SK-N-SH (cell line): ENCODE results near the gene PNMA1. TPM values are rescaled to one million over a fixed set of nuclear protein-coding genes. Genes with fewer than 3 reads are reported as not detected.

Source experiments
- CTCF ChIA-PET: fragments of 300-600, 350-600 bp; formaldehyde crosslinking; extraction: SDS; loops from one replicate; lab custom pipeline; 2021; lab: Yijun Ruan, JAX
- POLR2A ChIA-PET: fragments of 350-600 bp; sonication (Branson Sonifier 250); formaldehyde crosslinking; extraction: SDS; loops from one replicate; lab custom pipeline; 2020; ENCODE audit warnings: antibody characterized with exemption, inconsistent platforms; lab: Yijun Ruan, JAX
- DNase-seq: peaks from one replicate; pipeline ENCODE4 v3.0.0; 2012
- H2AFZ ChIP-seq: fragments of 200-600 bp; sonication (generic); 2 replicates; pipeline ENCODE4 v1.8.1; 2016; ENCODE audit warnings: antibody characterized with exemption, mild to moderate bottlenecking, low read depth
- H3F3A ChIP-seq: fragments of 200-600 bp; sonication (generic); replicated peaks from 2 replicates; pipeline ENCODE3; 2016; ENCODE audit warnings: antibody characterized with exemption, mild to moderate bottlenecking; ENCODE audit not compliant: insufficient read depth
- H3K27ac ChIP-seq, 2 experiments: fragments of 200-500 bp in 1 of 2; fragments of 200-600 bp in 1 of 2; sonication (Bioruptor generic) in 1 of 2; sonication (generic), shearing (Covaris generic) in 1 of 2; 2 replicates each; pipeline versions ENCODE4 v1.5.1 to v1.6.1; 2014 to 2016; ENCODE audit warnings: low read depth in 2 of 2, inconsistent platforms in 1 of 2, low read length in 1 of 2, mild to moderate bottlenecking in 1 of 2, mixed read lengths in 1 of 2
- H3K27me3 ChIP-seq: fragments of 200-600 bp; sonication (generic), shearing (Covaris generic); 2 replicates; pipeline ENCODE4 v1.6.1; 2016; ENCODE audit warnings: mixed run types; ENCODE audit not compliant: insufficient read depth
- H3K36me3 ChIP-seq, 2 experiments: fragments of 200-500 bp in 1 of 2; fragments of 200-600 bp in 1 of 2; sonication (Bioruptor generic) in 1 of 2; sonication (generic) in 1 of 2; replicated peaks in 1 of 2; 2 replicates each; pipeline versions ENCODE3 to v1.5.1; 2014 to 2016; ENCODE audit warnings: low read length in 1 of 2, mild to moderate bottlenecking in 1 of 2; ENCODE audit not compliant: insufficient read depth in 2 of 2, control insufficient read depth in 1 of 2
- H3K4me1 ChIP-seq, 2 experiments: fragments of 200-500 bp in 1 of 2; fragments of 200-600 bp in 1 of 2; sonication (Bioruptor generic) in 1 of 2; sonication (generic), shearing (Covaris generic) in 1 of 2; 2 replicates each; pipeline versions ENCODE4 v1.5.1 to v1.6.1; 2014 to 2016; ENCODE audit warnings: low read depth in 1 of 2, low read length in 1 of 2, mixed run types in 1 of 2; ENCODE audit not compliant: insufficient read depth in 2 of 2, control insufficient read depth in 1 of 2
- H3K4me2 ChIP-seq: fragments of 200-600 bp; sonication (generic), shearing (Covaris generic); 2 replicates; pipeline ENCODE4 v1.6.1; 2017; ENCODE audit warnings: mixed run types
- H3K4me3 ChIP-seq, 2 experiments: fragments of 200-500 bp in 1 of 2; fragments of 200-600 bp in 1 of 2; sonication (Bioruptor generic) in 1 of 2; sonication (generic), shearing (Covaris generic) in 1 of 2; 2 replicates each; pipeline versions ENCODE4 v1.5.1 to v1.8.1; 2014 to 2016; ENCODE audit warnings: low read depth in 2 of 2, inconsistent platforms in 1 of 2, low read length in 1 of 2, mild to moderate bottlenecking in 1 of 2, mixed read lengths in 1 of 2, moderate library complexity in 1 of 2
- H3K79me2 ChIP-seq: fragments of 200-600 bp; sonication (generic); 2 replicates; pipeline ENCODE4 v1.8.1; 2017; ENCODE audit warnings: mild to moderate bottlenecking; ENCODE audit not compliant: insufficient read depth
- H3K9ac ChIP-seq: fragments of 200-600 bp; sonication (generic); 2 replicates; pipeline ENCODE4 v1.6.1; 2017; ENCODE audit warnings: mixed run types
- H3K9me2 ChIP-seq: fragments of 200-600 bp; sonication (generic); 2 replicates; pipeline ENCODE4 v1.6.1; 2017; ENCODE audit warnings: mixed run types
- H3K9me3 ChIP-seq: fragments of 200-600 bp; sonication (generic); 2 replicates; pipeline ENCODE4 v1.6.1; 2017; ENCODE audit warnings: mixed run types, mild to moderate bottlenecking, moderate library complexity
- H4K20me1 ChIP-seq: fragments of 200-600 bp; sonication (generic); 2 replicates; pipeline ENCODE4 v1.6.1; 2017; ENCODE audit warnings: mild to moderate bottlenecking, mixed run types; ENCODE audit not compliant: insufficient read depth
- FOXJ3 ChIP-seq: sonication (generic); formaldehyde crosslinking; IDR thresholded peaks from 2 replicates; pipeline ENCODE4 v1.5.1; 2020; ENCODE audit warnings: mild to moderate bottlenecking, missing genetic modification reagents
- GABPA ChIP-seq: IDR thresholded peaks from 2 replicates; pipeline ENCODE4 v1.4.0; 2012; ENCODE audit warnings: low read depth, mild to moderate bottlenecking
- JUND ChIP-seq: IDR thresholded peaks from 2 replicates; pipeline ENCODE4 v1.4.0; 2012
- RAD21 ChIP-seq: IDR thresholded peaks from 2 replicates; pipeline ENCODE4 v1.6.1; 2012; ENCODE audit warnings: mild to moderate bottlenecking, low read length
- SMC3 ChIP-seq: IDR thresholded peaks from 2 replicates; pipeline ENCODE4 v1.6.1; 2012; ENCODE audit warnings: low read depth, low read length, improper control_type of control experiment
- TAF1 ChIP-seq: IDR thresholded peaks from 2 replicates; pipeline ENCODE4 v1.6.1; 2012; ENCODE audit warnings: low read depth, mild to moderate bottlenecking, low read length, moderate library complexity, borderline replicate concordance
- YY1 ChIP-seq: IDR thresholded peaks from 2 replicates; pipeline ENCODE4 v1.4.0; 2012; ENCODE audit warnings: low read depth, mild to moderate bottlenecking
- WGBS: methylation state at CpG from one replicate; pipeline ENCODE4 v1.1.6; 2017; ENCODE audit warnings: low lambda C conversion rate; 5-methylcytosine and 5-hydroxymethylcytosine counted together
- polyA plus RNA-seq, 3 experiments: library from polyadenylated mRNA; depleted of rRNA; stranded (reverse); fragments of >200 nt; gene quantifications; 2 replicates each; pipeline ENCODE4 v1.2.3, GENCODE V29; 2012
- TF ChIP-seq, protein P1 (sequence below): IDR thresholded peaks from 2 replicates; pipeline ENCODE4 v1.4.0; 2012; ENCODE audit warnings: low read depth, borderline replicate concordance

Gene PNMA1
- polyA plus RNA-seq, 1 of the 3 experiments (the other 2 are of a cell fraction), result 31.5 TPM

GRCh38 chr14:73736842-73737241 is 22.7 kb upstream of the PNMA1 start:
- peaks cover 8 to 11% of the 10 kb centered on the region in 2 experiments for H3K36me3 ChIP-seq
- H3F3A ChIP-seq, result peaks cover 8% of the 10 kb centered on the region
- peaks cover 22% of the 10 kb centered on the region; the same call in 1 of the 2 replicates for H4K20me1 ChIP-seq
- no peak overlapping the region for H3K4me2 ChIP-seq
- peaks cover 3 to 23% of the 10 kb centered on the region in 2 experiments; a peak in 3 of 4 replicates for H3K4me1 ChIP-seq
- no peak overlapping the region for H3K9ac ChIP-seq
- ChIA-PET CTCF (interaction anchor here (1.0 kb wide), 1 partner anchor 8 kb away, joined by 4 read pairs; no protein-coding TSS in a partner anchor), POLR2A (no interaction called here)
- 87% methylated on average over 12 of the region's 13 CpGs for WGBS
- H3K9me3 ChIP-seq, result no peaks in the 10 kb centered on the region
- peaks cover 27% of the 10 kb centered on the region for H3K79me2 ChIP-seq
- no peak overlapping the region for H2AFZ ChIP-seq
- TF ChIP-seq, protein P1, sequence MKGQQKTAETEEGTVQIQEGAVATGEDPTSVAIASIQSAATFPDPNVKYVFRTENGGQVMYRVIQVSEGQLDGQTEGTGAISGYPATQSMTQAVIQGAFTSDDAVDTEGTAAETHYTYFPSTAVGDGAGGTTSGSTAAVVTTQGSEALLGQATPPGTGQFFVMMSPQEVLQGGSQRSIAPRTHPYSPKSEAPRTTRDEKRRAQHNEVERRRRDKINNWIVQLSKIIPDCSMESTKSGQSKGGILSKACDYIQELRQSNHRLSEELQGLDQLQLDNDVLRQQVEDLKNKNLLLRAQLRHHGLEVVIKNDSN, result no peak
- TF ChIP-seq YY1 (no peak), SMC3 (no peak), FOXJ3 (CRISPR knock-in tag) (no peak), TAF1 (no peak), JUND (no peak), GABPA (no peak)
- no peak for DNase-seq
- H3K27ac ChIP-seq, result no peak overlapping the region
- no peak overlapping the region for H3K4me3 ChIP-seq
- H3K9me2 ChIP-seq, result no peaks in the 10 kb centered on the region
- H3K27me3 ChIP-seq, result no peaks in the 10 kb centered on the region

- H3K4me2 ChIP-seq, result no peak overlapping the region
- H3K4me1 ChIP-seq, result peaks cover 0 to 3% of the 10 kb centered on the region in 2 experiments; a peak in 1 of 4 replicates
- WGBS, result 80% methylated on average over 3 of the region's 3 CpGs
- no peak for DNase-seq
- no peaks in the 10 kb centered on the region for H3K9me2 ChIP-seq
- ChIA-PET POLR2A (no interaction called here), CTCF (interaction anchor here (0.7 to 8.1 kb wide), 4 partner anchors 10 to 340 kb away, joined by 3 to 95 read pairs (median 8); a partner anchor contains a TSS)
- no peak for TF ChIP-seq RAD21
- no peak overlapping the region for H3K27ac ChIP-seq
- H3F3A ChIP-seq, result peaks cover 16% of the 10 kb centered on the region
- no peak overlapping the region for H3K9ac ChIP-seq
- H3K79me2 ChIP-seq, result no peaks in the 10 kb centered on the region; the same call in none of the 2 replicates
- no peaks in the 10 kb centered on the region for H3K27me3 ChIP-seq
- no peak overlapping the region for H3K4me3 ChIP-seq
- no peak overlapping the region for H2AFZ ChIP-seq
- no peaks in the 10 kb centered on the region for H3K9me3 ChIP-seq
- H3K36me3 ChIP-seq, result peaks cover 8 to 13% of the 10 kb centered on the region in 2 experiments
- no peaks in the 10 kb centered on the region for H4K20me1 ChIP-seq
Measured at GRCh38 chr14:73732006-73732405, 17.8 kb upstream of the PNMA1 start.

- Histone ChIP-seq H3K9me2 (no peaks in the 10 kb centered on the region), H4K20me1 (no peaks in the 10 kb centered on the region), H3F3A (peaks cover 16% of the 10 kb centered on the region), H3K9me3 (no peaks in the 10 kb centered on the region), H3K4me2 (no peak overlapping the region), H3K27ac (no peak overlapping the region), H3K36me3 (peaks cover 8 to 13% of the 10 kb centered on the region in 2 experiments), H3K4me1 (peaks cover 0 to 5% of the 10 kb centered on the region in 2 experiments; a peak in 1 of 4 replicates), H3K79me2 (no peaks in the 10 kb centered on the region; the same call in none of the 2 replicates), H3K27me3 (no peaks in the 10 kb centered on the region), H2AFZ (no peak overlapping the region), H3K4me3 (no peak overlapping the region), H3K9ac (no peak overlapping the region)
- DNase-seq, result no peak
- ChIA-PET POLR2A (no interaction called here), CTCF (interaction anchor here (0.7 to 8.1 kb wide), 6 partner anchors 11 to 339 kb away, joined by 3 to 95 read pairs (median 6); a partner anchor contains a TSS)
- TF ChIP-seq SMC3 (0 out of 2 replicates have a peak, but pooled peaks have one; percentile 5), RAD21 (no peak)
- WGBS, result 92% methylated on average over 3 of the region's 3 CpGs
Measured at GRCh38 chr14:73731111-73731510, 16.9 kb upstream of the PNMA1 start.
